Caki2 (cell line): ENCODE data around the gene ING5. TPM values are rescaled to one million over a fixed set of nuclear protein-coding genes. Genes with fewer than 3 reads are reported as not detected.
"Not testable (repeated sequence)": the region's sequence is repeated elsewhere in the genome, so short reads cannot be mapped to it uniquely, and the experiment has no call there.

Experiments
- DNase-seq: peaks from one replicate; pipeline ENCODE4 v3.0.0-alpha.2; 2015; ENCODE audit warnings: low read depth
- in situ Hi-C: cut with HindIII; loops from 2 replicates; pipeline ENCODE4 v1.10.0; 2016; ENCODE audit warnings: low sequenced_read_pairs, low pct_unique_long_range_greater_than_20kb, mixed read lengths
- total RNA-seq: library from RNA; depleted of rRNA; stranded (reverse); fragments of >200 nt; shearing (Covaris generic); gene quantifications from 2 replicates; pipeline ENCODE4 v1.2.3, GENCODE V29; 2014; ENCODE audit warnings: low replicate concordance; rRNA removed

The ING5 gene
- total RNA-seq = 31.9 and 41.0 TPM in 2 replicates

DNA sequence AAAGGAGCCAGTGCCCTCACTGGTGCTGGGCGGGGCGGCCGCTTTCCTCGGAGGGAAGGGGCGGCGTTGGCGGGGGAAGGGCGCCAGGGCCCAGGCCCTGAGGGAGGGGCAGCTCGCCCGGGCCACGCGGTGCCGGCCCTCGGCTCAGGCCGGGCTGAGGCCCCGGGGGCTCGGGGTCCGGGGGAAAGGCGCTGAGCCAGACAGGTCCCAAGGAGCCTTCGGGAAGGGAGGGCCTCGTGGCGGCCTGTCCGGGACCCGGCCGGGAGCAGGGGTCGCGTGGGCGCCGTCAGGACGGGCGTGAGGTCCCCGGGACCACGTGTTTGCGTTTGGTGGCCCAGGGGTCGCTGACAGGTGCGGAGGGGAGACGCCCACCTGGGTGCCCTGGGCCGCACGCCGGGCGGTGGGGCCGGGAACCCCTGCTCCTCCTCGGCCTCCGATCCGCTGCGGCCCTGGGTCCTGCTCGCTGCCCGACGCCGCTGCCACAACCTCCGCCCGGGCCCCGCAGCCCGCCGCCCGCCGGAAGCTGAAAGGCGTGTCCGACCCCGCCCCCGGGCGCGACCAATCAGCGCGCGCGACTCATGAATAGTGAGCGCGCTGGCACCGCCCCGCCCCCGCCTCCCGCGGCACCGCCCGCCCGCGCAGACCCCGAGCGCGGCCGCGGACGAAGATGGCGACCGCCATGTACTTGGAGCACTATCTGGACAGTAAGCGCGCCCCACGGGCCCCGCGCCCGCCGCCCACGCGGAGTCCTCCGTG lies at the start of gene ING5:
Gene ING5 (plus strand): TSS at position 641 of the 756 bp plus-strand sequence. CDS start 27 bp downstream, at position 668.
- DNase-seq = peak; percentile 93

DNA sequence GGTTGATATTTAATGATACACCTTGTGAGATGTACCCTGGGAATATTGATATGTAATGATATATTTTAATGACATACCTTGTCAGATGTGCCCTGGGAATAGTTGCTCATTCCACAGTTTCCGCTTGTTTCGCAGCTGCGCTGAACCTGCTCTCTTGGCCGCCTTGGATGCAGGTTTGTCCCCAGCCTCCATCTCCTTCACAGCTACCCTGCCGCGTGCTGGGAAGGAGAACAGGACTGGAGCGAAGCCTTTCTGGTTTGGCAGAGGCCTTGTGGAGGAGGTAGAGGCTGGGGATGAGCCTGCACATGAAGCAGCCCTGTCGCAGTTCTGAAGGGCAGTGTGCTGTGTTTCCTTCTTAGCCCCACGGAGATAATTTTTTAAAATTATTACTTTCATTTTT lies 49.7 kb upstream of the ING5 start:
- in situ Hi-C loops = no loop called here
- no peak for DNase-seq

More for the DNA sequence above, at the start of gene ING5:
- in situ Hi-C loops = no loop called here

DNA sequence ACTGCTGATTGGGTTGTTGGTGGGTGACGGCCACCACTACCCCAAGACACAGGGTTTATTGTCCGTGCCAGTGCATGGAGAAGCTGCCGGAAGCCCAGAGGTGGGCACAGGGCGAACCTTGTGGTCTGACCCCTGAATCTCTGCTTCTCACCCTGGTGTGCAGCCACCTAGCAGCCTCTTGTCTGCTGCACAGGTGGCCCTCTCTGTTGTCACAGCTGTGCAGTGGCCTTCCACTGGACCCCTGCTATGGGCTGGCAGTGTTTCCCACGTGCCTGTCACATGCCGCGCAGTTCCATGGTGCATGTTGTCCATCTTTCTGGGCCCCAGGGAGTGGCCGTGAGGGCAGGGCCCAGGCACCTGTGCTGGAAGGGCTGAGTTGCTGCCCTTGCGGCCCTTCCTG lies 49.1 kb upstream of the ING5 start:
- DNase-seq = no peak
- in situ Hi-C loops = no loop called here

DNA sequence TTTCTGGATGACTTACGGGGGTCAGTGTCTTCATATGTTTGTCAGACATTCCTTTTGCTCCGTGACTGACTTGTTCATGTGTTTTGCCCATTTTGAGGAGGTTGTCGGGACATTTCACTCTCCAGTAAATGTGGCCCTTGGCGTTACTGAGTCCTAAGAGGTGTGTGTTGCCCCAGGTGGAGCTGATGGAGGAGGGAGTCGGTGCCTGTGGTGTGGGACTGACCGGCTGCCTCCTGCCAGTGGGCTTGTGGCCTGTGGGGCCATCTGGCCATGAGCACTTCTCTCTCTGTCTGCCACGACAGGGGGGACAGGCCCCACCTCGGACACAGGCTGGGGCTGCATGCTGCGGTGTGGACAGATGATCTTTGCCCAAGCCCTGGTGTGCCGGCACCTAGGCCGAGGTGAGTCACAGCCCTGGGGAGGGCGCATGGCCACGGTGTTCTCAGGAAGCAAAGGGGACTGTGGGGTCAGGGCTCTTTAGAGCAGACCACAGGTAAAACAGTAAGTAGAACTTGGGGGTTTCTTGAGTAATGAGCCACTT lies 48.6 kb upstream of the ING5 start:
- in situ Hi-C loops = no loop called here
- DNase-seq = no peak

DNA sequence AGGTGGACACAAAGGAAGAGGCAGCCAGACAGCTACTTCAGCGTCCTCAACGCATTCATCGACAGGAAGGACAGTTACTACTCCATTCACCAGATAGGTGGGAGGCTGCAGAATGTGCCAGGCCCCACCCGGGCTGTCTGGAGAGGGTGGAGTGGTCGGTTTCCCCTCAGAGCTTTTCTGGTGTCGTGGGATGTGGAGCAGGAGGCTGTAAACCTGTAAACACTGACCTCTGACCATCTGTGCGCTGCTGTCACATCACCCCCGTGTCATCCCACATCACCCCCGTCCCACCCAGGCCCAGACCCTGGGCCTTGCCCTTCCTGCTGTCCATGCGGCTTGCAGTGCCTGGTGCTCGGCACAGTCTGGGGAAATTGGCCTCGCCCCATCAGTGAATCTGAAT lies 47.3 kb upstream of the ING5 start:
- in situ Hi-C loops = no loop called here
- DNase-seq = no peak

DNA sequence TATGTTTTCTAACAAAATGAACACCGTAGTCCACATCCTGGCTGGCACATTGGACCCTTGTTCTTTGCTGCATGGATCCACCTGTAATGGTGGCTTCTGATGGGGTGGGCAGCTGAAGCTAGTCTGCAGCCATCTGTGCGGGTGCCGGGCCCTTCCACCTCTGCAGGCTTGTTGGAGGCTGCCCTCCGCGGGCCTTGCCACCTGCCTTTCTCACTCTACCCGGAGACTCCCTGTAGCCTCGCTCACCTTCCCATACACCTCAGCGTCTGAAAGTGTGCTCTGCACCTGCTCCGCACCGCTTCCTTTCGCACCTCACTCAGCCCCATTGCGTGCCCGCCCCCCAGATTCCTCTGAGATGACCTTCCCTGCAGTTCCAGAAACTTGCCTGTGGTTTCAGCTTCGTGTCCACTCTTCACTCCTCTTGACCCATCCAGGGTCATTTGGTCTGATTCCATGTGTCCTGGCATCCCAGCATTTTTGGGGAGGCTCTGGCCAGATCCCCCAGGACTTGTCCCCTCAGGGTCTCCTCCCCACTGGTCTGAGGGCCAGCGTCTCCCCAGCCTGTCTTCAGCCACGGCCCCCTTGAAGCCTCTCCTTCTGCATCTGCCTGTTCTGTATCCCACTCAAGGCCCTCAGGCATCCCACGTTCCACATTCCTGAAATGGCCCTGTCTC lies 46.2 kb upstream of the ING5 start:
- DNase-seq = no peak
- in situ Hi-C loops = no loop called here

DNA sequence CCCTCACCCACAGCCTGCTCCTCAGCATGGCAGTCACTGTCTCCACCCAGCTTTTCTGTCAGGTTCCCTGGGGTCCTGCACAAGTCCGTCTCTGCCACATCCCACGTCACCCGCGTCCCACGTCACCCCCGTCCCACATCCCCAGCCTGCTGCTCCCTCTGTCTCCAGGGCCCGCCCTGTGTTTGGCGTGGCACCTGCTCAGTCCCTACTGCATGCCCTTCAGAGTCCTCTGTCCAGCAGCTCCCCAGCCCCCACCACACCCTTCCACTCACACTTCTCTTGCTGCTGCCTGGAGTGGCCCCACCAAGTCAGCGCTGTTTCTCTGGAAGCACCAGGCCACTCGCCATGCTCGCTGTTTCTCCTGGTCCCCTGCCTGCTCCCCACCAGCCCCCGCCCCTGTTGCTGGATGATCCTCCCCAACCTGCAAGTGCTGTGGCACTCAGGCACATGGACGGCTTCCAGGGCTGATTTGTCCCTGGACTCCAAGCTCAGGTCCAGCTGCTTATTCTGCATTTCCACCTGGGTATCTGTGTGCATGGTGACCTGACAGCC lies 45.6 kb upstream of the ING5 start:
- in situ Hi-C loops = no loop called here
- DNase-seq = no peak

DNA sequence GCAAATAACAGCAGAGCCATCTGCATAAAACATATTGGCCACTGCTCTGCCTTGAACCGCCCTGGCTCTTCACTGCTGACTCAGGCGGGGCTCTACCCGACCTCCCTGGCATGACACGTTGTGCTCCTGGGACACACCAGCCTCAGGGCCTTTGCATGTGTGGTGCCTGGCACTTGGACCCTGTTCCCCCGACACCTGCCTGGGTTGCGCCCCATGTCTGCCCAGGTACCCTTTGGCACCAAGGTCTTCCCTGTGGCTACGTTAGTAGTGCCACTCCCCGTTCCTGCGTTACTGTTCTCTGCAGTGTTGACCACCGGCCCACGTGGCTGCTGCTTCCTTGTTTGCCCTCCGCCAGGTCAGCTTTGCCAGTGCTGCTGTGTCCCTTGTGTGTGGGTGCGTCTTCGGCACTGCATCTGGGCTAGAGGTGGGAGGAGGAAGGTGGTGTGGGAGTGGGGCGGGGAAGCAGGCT lies 44.0 kb upstream of the ING5 start:
- no peak for DNase-seq
- in situ Hi-C loops = no loop called here

DNA sequence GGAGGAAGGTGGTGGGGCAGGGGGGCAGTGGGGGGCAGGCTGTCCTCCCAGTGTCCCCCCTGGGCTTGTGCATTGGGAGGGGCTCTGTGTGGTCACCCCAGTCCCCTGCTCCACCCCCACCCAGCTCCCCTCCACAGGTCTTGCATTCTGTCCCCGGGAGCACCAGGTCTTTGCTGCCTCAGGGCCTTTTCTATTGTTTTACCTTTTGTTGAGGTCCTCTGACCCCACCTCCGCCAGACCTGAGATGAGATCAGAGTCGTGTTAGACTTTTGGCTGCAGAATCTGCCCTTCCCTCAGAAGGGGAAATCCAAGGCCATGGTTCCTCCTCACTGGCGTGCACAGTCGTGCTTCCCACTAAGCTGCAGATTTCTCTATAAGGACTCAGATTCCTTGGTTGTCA lies 43.5 kb upstream of the ING5 start:
- in situ Hi-C loops = no loop called here
- no peak for DNase-seq

DNA sequence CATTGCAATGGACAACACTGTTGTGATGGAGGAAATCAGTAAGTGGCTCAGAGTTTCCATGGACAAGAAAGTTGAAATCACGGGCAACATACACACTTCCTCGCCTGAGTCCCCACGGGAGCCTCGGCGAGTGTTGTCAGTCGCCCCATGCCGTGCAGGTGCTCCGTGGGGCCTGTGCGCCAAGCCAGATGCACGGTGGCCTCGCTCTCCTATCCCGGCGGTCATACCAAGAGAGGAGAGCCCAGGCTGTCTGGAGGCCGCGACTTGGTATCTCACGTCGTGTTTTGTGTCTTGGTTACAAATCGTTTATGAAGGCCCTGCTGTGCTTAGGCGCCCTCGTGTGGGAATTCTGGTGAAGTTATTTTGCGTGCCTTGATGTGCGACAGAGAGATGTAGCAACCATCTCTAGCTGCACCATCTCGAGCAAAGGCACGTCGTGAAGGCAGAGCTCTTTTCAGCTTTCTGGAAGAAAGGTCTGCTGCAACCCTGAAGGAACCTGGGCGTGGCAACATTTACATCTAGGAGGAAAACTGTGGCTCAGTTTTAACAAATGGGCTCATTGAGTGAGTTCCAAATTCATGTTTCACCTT lies 42.6 kb upstream of the ING5 start:
- in situ Hi-C loops = no loop called here
- peak; percentile 54 for DNase-seq

DNA sequence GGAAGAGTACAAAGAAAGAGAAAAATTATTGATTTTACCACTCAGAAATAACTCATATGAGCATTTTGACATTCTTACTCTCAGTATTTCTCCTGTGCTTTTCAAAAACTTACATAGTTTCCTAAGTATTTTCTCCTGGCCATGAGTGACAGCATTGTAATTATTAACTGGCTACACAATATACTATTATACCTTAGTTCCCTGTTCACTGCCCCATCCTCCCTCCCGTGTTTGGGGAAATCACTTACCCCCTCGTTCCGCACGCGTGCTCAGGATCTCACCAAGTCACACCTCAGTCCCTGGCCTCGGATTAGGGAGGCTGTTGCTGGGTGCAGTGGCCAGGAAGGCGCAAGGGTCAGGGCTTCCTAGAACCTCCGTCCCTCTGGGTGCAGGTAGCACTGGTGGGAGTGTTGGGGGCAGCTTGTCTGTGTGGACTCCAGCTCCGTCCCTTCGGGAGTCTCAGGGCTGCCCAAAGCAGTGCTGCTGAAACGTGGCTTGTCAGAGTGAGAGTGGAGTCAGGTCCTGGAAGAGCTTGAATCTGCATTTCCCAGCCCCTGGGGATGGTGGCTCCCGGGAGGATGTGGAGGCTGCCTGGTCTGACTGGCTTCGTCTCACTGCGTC lies 41.1 kb upstream of the ING5 start:
- in situ Hi-C loops = no loop called here
- no peak for DNase-seq

DNA sequence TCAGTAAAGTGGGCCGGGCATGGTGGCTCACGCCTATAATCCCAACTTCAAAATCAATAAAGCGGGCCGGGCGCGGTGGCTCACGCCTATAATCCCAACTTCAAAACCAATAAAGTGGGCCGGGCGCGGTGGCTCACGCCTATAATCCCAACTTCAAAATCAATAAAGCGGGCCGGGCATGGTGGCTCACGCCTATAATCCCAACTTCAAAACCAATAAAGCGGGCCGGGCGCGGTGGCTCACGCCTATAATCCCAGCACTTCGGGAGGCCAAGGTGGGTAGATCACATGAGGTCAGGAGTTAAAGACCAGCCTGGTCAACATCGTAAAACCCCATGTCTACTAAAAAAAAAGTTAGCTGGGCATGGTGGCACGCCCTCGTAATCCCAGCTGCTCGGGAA lies 39.1 kb upstream of the ING5 start:
- DNase-seq, in situ Hi-C loops: not testable (repeated sequence)

DNA sequence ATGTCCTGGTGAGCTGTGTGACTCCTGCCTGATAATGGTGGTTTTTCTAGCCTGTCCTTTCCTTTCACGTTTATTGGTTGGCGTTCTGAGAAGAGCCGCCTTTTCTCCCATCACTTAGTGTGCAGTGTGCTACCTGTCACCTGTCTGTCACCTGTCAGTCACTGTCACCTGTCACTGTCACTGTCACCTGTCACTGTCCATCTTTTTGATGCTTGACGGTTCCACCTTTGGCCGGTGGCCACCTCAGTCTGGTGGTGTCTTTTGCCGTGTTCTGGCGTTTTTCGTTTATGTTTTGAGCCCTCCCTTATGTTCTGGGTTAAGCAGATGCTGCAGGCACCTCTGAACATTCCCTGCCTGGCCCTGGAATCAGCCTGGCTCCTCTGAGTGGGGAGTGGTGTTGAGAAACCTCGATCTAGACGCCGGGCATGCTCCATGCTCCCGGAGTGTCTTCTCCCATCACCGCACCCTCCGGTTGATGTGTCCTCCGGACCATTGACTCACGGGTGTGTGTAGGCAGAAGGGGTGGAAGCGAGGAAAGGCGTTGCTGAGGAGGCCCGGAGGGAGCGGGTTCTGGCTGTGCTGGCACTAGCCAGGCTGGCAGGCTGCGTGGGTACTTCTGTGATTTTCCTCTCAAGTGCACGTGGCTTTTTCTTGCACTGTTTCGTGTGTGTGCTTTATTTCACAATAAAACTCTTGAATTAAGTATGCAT lies 36.0 kb upstream of the ING5 start:
- in situ Hi-C loops = no loop called here
- no peak for DNase-seq

DNA sequence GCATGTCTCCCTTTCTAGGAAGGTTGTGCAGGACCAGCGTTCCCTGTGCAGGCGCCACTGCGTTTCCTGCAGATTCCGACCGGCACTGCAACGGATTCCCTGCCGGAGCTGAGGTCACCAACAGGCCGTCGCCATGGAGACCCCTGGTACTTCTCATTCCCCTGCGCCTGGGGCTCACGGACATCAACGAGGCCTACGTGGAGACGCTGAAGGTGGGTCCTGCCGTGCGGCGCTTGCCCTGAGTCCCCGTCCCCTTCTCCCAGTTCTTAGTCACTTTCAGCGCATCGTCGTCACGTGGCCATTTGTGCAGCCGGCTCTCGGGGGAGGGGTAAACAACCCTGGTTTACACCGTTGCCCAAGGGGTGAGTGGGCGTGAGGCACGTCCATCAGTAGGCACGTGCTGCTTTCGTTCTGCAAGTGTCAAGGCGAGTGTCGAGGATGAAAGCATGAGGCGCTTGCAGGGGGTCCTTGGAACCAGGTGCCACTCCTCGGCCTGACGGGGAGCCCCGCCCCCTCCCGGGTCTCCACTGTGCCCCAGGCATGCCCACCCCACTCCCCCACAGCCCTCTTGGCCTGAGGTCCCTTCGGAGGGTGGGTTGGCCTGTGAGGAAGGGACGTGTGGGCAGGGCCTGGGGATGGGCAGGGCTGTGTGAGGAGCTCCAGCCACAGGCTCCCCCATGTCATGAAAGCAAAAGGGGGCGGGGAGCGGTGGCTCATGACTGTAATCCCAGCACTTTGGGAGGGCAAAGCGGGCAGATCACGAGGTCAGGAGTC lies 35.0 kb upstream of the ING5 start:
- no peak for DNase-seq
- in situ Hi-C loops = no loop called here

DNA sequence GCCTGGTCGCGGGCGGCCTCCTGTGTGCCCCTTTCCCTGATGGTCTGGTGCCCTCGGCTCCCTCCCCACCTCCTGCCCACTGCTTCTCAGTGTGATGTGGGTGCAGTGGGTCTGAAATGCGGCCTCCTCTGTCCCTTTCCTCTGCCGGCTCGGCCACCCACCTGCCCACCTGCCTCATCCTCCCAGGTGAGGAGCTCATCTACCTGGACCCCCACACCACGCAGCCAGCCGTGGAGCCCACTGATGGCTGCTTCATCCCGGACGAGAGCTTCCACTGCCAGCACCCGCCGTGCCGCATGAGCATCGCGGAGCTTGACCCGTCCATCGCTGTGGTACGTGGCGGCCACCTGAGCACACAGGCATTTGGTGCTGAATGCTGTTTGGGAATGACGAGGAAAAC lies 33.5 kb upstream of the ING5 start:
- no peak for DNase-seq
- in situ Hi-C loops = no loop called here

DNA sequence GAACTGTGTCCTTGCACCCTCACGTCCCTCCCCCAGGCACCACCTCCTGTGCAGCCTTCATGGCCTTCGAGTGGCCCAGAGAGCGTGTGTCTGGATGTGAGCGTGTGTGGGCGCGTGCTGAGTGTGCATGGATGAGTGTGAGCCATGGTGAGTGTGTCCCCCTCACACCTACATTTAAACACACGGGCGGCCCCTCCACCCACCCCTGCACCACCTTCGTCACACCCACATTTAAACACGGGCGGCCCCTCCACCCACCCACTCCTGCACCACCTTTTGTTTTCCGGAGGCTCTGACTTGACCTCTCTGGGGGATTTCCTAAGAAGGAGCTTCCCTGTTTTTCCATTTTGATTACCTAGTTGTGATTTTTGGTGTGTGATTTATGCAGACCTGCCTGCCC lies 33.0 kb upstream of the ING5 start:
- in situ Hi-C loops = no loop called here
- DNase-seq = no peak
